Stimulated activated naive B cell treated with anti-CD40 and anti-IgM and Interleukin-4, amounts not matched to agents 10 μg/mL and 1 μg/mL and 100 μg/mL, for 72 hours (primary cell): ENCODE measurements around the gene PPP1R1B.
A peak's percentile ranks its signal among the peaks of the same experiment; 100 is the strongest.

ENCODE experiments used
- ATAC-seq, 2 donors: fragments of 150-1000 bp; cut with Tn5 transposase; replicated peaks; 2 replicates each; pipeline ENCODE4 v1.10.0; 2021; ENCODE audit warnings: moderate library complexity in 1 of 2
- DNase-seq: peaks from one replicate; pipeline ENCODE4 v3.0.0; 2021
- H3K27ac Mint-ChIP-seq: one replicate; pipeline ENCODE4 v1.8.0; 2022; ENCODE audit warnings: mild to moderate bottlenecking, mixed read lengths
- H3K27me3 Mint-ChIP-seq, 2 donors: one replicate each; pipeline ENCODE4 v1.8.0; 2022; ENCODE audit warnings: mixed read lengths in 2 of 2
- H3K36me3 Mint-ChIP-seq, 2 donors: one replicate each; pipeline ENCODE4 v1.8.0; 2022; ENCODE audit warnings: mixed read lengths in 2 of 2, mild to moderate bottlenecking in 1 of 2
- H3K4me1 Mint-ChIP-seq, 2 donors: one replicate each; pipeline ENCODE4 v1.8.0; 2022; ENCODE audit warnings: mixed read lengths in 2 of 2, mild to moderate bottlenecking in 1 of 2
- H3K4me3 Mint-ChIP-seq, 2 donors: one replicate each; pipeline ENCODE4 v1.8.0; 2022; ENCODE audit warnings: mild to moderate bottlenecking in 2 of 2, mixed read lengths in 2 of 2, moderate library complexity in 1 of 2
- H3K9me3 Mint-ChIP-seq, 2 donors: one replicate each; pipeline ENCODE4 v1.8.0; 2022; ENCODE audit warnings: mixed read lengths in 2 of 2, mild to moderate bottlenecking in 1 of 2

The PPP1R1B gene

GRCh38 chr17:39604911-39605491, 21.8 kb upstream of the PPP1R1B start:
- ATAC-seq (peak in 1 of 2 donors; percentile 5), DNase-seq (no peak)
- H3K4me3 Mint-ChIP-seq, result peak overlapping the region; percentile 72 to 79
- H3K27ac Mint-ChIP-seq, result peak overlapping the region; percentile 83
- peaks cover 25 to 56% of the 10 kb centered on the region in 2 donors for H3K4me1 Mint-ChIP-seq
- no peaks in the 10 kb centered on the region for H3K9me3 Mint-ChIP-seq
- peaks cover 0 to 1% of the 10 kb centered on the region in 2 donors for H3K36me3 Mint-ChIP-seq
- peaks cover 63 to 89% of the 10 kb centered on the region in 2 donors for H3K27me3 Mint-ChIP-seq

GRCh38 chr17:39605492-39606433, 21.0 kb upstream of the PPP1R1B start:
- Mint-ChIP-seq H3K36me3 (peaks cover 0 to 1% of the 10 kb centered on the region in 2 donors), H3K4me1 (peaks cover 25 to 52% of the 10 kb centered on the region in 2 donors), H3K27me3 (peaks cover 56 to 82% of the 10 kb centered on the region in 2 donors), H3K27ac (no peak overlapping the region), H3K4me3 (peak overlapping the region; percentile 72 to 79), H3K9me3 (no peaks in the 10 kb centered on the region)
- DNase-seq (no peak), ATAC-seq (peak; percentile 33 to 36)

GRCh38 chr17:39606434-39607056, 20.2 kb upstream of the PPP1R1B start:
- H3K4me3 Mint-ChIP-seq, result peak overlapping the region; percentile 75 to 77
- peaks cover 54 to 82% of the 10 kb centered on the region in 2 donors for H3K27me3 Mint-ChIP-seq
- DNase-seq (no peak), ATAC-seq (no peak)
- H3K4me1 Mint-ChIP-seq, result peaks cover 21 to 46% of the 10 kb centered on the region in 2 donors
- no peaks in the 10 kb centered on the region for H3K9me3 Mint-ChIP-seq
- peaks cover 0 to 1% of the 10 kb centered on the region in 2 donors for H3K36me3 Mint-ChIP-seq
- no peak overlapping the region for H3K27ac Mint-ChIP-seq

- H3K4me3 Mint-ChIP-seq, result peak overlapping the region; percentile 75 to 77
- ATAC-seq (no peak), DNase-seq (no peak)
- peaks cover 0 to 1% of the 10 kb centered on the region in 2 donors for H3K36me3 Mint-ChIP-seq
- H3K4me1 Mint-ChIP-seq, result peaks cover 21 to 41% of the 10 kb centered on the region in 2 donors
- peaks cover 48 to 77% of the 10 kb centered on the region in 2 donors for H3K27me3 Mint-ChIP-seq
- H3K9me3 Mint-ChIP-seq, result no peaks in the 10 kb centered on the region
- H3K27ac Mint-ChIP-seq, result peak overlapping the region; percentile 9
These were observed 19.5 kb upstream of the PPP1R1B start for GRCh38 chr17:39607057-39607850.

GRCh38 chr17:39607851-39608130, 19.0 kb upstream of the PPP1R1B start, which contains the start of gene NEUROD2:
Gene NEUROD2 (minus strand): TSS chr17:39607920. CDS start chr17:39606599, 1,321 bp downstream.
- Mint-ChIP-seq H3K27me3 (peaks cover 45 to 76% of the 10 kb centered on the region in 2 donors), H3K36me3 (peaks cover 0 to 1% of the 10 kb centered on the region in 2 donors), H3K4me3 (peak within 1 kb of the TSS; percentile 75 to 77)

GRCh38 chr17:39608142-39608981, 18.4 kb upstream of the PPP1R1B start:
- Mint-ChIP-seq H3K4me3 (no peak overlapping the region), H3K9me3 (no peaks in the 10 kb centered on the region), H3K27me3 (peaks cover 45 to 75% of the 10 kb centered on the region in 2 donors), H3K4me1 (peaks cover 18 to 43% of the 10 kb centered on the region in 2 donors), H3K36me3 (peaks cover 0 to 4% of the 10 kb centered on the region in 2 donors), H3K27ac (no peak overlapping the region)
- ATAC-seq, result no peak
- no peak for DNase-seq

More at GRCh38 chr17:39607851-39608130, 19.0 kb upstream of the PPP1R1B start, which contains the start of gene NEUROD2:
- no peak for DNase-seq
- Mint-ChIP-seq H3K9me3 (no peaks in the 10 kb centered on the region), H3K4me1 (peaks cover 21 to 43% of the 10 kb centered on the region in 2 donors), H3K27ac (peak within 1 kb of the TSS; percentile 9)
- no peak for ATAC-seq

- Mint-ChIP-seq H3K4me3 (no peak overlapping the region), H3K9me3 (no peaks in the 10 kb centered on the region), H3K4me1 (peaks cover 13 to 36% of the 10 kb centered on the region in 2 donors), H3K27ac (no peak overlapping the region), H3K36me3 (peaks cover 0 to 2% of the 10 kb centered on the region in 2 donors), H3K27me3 (peaks cover 45 to 75% of the 10 kb centered on the region in 2 donors)
- DNase-seq, result no peak
- no peak for ATAC-seq
These were observed 17.2 kb upstream of the PPP1R1B start for GRCh38 chr17:39609416-39610025.

GRCh38 chr17:39611401-39612112, 15.2 kb upstream of the PPP1R1B start:
- peaks cover 12 to 36% of the 10 kb centered on the region in 2 donors for H3K4me1 Mint-ChIP-seq
- no peak for ATAC-seq
- H3K4me3 Mint-ChIP-seq, result no peak overlapping the region
- peaks cover 55 to 80% of the 10 kb centered on the region in 2 donors for H3K27me3 Mint-ChIP-seq
- DNase-seq, result no peak
- no peak overlapping the region for H3K27ac Mint-ChIP-seq
- peaks cover 0 to 4% of the 10 kb centered on the region in 2 donors for H3K36me3 Mint-ChIP-seq
- H3K9me3 Mint-ChIP-seq, result no peaks in the 10 kb centered on the region

- Mint-ChIP-seq H3K9me3 (no peaks in the 10 kb centered on the region), H3K27ac (no peak overlapping the region), H3K4me3 (no peak overlapping the region), H3K36me3 (peaks cover 0 to 4% of the 10 kb centered on the region in 2 donors), H3K27me3 (peaks cover 48 to 72% of the 10 kb centered on the region in 2 donors), H3K4me1 (peaks cover 7 to 33% of the 10 kb centered on the region in 2 donors)
- DNase-seq, result no peak
- ATAC-seq, result no peak
These were observed 14.4 kb upstream of the PPP1R1B start for GRCh38 chr17:39612291-39612894.

- H3K4me1 Mint-ChIP-seq, result peaks cover 7 to 30% of the 10 kb centered on the region in 2 donors
- peaks cover 47 to 67% of the 10 kb centered on the region in 2 donors for H3K27me3 Mint-ChIP-seq
- DNase-seq (no peak), ATAC-seq (no peak)
- H3K4me3 Mint-ChIP-seq, result no peak overlapping the region
- H3K36me3 Mint-ChIP-seq, result peaks cover 0 to 4% of the 10 kb centered on the region in 2 donors
- H3K9me3 Mint-ChIP-seq, result no peaks in the 10 kb centered on the region
- H3K27ac Mint-ChIP-seq, result no peak overlapping the region
These were observed 13.8 kb upstream of the PPP1R1B start for GRCh38 chr17:39612935-39613464.

- DNase-seq (no peak), ATAC-seq (no peak)
- Mint-ChIP-seq H3K36me3 (peaks cover 0 to 4% of the 10 kb centered on the region in 2 donors), H3K27me3 (peaks cover 32 to 51% of the 10 kb centered on the region in 2 donors), H3K27ac (no peak overlapping the region), H3K9me3 (no peaks in the 10 kb centered on the region), H3K4me1 (peaks cover 11 to 36% of the 10 kb centered on the region in 2 donors), H3K4me3 (no peak overlapping the region)
These were observed 12.1 kb upstream of the PPP1R1B start for GRCh38 chr17:39614545-39615157.
